ENCODE data around the gene MECP2.

DNA sequence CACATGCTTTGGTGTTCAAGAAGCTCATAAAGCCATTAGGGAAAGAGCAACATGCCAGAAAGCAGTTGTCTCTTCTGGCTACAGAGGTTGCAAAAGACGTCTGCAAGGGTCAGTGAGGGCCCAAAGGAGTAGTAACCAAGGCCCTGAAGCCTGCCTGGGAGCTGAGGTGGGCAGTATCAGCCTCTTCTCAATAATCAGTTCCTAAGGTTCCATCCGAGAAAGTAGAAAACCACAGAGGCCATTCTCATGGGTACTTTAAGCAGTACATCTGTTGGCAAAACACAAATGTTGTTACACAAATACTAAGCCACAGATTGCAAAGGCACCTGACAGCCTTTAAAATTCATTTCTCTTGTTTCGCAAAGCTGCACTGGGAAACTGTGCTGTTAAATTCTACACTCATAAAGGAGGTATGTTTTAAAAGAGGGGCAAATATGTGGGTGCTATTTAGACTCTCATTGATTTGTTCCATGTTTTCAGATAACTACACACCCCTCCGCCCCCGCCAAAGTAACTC is 37.7 kb downstream of the MECP2 start:
- TF ChIP-seq MXD1 (CRISPR knock-in tag; IDR thresholded peaks at IDR 0.05): no peak
- no peak for TF ChIP-seq RAD21 (CRISPR knock-in tag; IDR thresholded peaks at IDR 0.05)
- TF ChIP-seq, protein P1, sequence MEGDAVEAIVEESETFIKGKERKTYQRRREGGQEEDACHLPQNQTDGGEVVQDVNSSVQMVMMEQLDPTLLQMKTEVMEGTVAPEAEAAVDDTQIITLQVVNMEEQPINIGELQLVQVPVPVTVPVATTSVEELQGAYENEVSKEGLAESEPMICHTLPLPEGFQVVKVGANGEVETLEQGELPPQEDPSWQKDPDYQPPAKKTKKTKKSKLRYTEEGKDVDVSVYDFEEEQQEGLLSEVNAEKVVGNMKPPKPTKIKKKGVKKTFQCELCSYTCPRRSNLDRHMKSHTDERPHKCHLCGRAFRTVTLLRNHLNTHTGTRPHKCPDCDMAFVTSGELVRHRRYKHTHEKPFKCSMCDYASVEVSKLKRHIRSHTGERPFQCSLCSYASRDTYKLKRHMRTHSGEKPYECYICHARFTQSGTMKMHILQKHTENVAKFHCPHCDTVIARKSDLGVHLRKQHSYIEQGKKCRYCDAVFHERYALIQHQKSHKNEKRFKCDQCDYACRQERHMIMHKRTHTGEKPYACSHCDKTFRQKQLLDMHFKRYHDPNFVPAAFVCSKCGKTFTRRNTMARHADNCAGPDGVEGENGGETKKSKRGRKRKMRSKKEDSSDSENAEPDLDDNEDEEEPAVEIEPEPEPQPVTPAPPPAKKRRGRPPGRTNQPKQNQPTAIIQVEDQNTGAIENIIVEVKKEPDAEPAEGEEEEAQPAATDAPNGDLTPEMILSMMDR (CRISPR knock-in tag; IDR thresholded peaks at IDR 0.05): no peak
